HepG2 (cell line): ENCODE data around the gene ESF1. TPM values are rescaled to one million over a fixed set of nuclear protein-coding genes. Genes with fewer than 3 reads are reported as not detected.

Experiments used
- ATAC-seq: fragments of 200-7000 bp; cut with Tn5 transposase; 3 replicates; pipeline ENCODE4 v1.9.1; 2020; ENCODE audit warnings: mild to moderate bottlenecking, moderate library complexity
- BruUV-seq: library from RNA; stranded (reverse); fragments of 400-500 nt; replicated peaks from 2 replicates; lab custom pipeline; 2021; lab: Mats Ljungman, UMichigan
- CTCF ChIA-PET: fragments of 300-600 bp; formaldehyde crosslinking; extraction: SDS; loops from one replicate; lab custom pipeline; 2021; ENCODE audit warnings: low total read pairs, inconsistent platforms, low intra/inter-chr PET ratio; lab: Yijun Ruan, JAX
- POLR2A ChIA-PET: fragments of 350-600 bp; sonication (Branson Sonifier 250); formaldehyde crosslinking; loops from one replicate; lab custom pipeline; 2020; ENCODE audit warnings: antibody characterized with exemption, inconsistent platforms; lab: Yijun Ruan, JAX
- DNase-seq: peaks from one replicate; pipeline ENCODE4 v3.0.0-alpha.2; 2015; ENCODE audit warnings: low spot score
- FAIRE-seq: peaks from 3 replicates; lab custom pipeline; 2011; peaks lifted over from hg19 to GRCh38; lab: Jason Lieb, UNC
- H2AFZ ChIP-seq: one replicate; pipeline ENCODE4 v1.6.1; 2011; ENCODE audit warnings: low read length, inconsistent platforms
- H3K27ac ChIP-seq: fragments of 300-600 bp; 3 replicates; pipeline ENCODE4 v1.8.0; 2011; ENCODE audit warnings: mixed run types, mild to moderate bottlenecking, mixed read lengths, low read length, inconsistent platforms; ENCODE audit not compliant: insufficient read depth; ENCODE audit errors: extremely low read length
- H3K27me3 ChIP-seq, 2 experiments: fragments of 200-600 bp in 1 of 2; 2 replicates in 1 of 2; 3 replicates in 1 of 2; pipeline versions ENCODE4 v1.6.0 to v1.8.0; 2011; ENCODE audit warnings: low read length in 2 of 2, mild to moderate bottlenecking in 2 of 2, moderate library complexity in 2 of 2, inconsistent platforms in 1 of 2; ENCODE audit not compliant: insufficient read depth in 2 of 2, control insufficient read depth in 1 of 2
- H3K36me3 ChIP-seq, 2 experiments: fragments of 200-600 bp in 1 of 2; replicated peaks in 1 of 2; 2 replicates in 1 of 2; 3 replicates in 1 of 2; pipeline versions ENCODE4 v1.5.1 to v1.8.0; 2011; ENCODE audit warnings: low read length in 2 of 2, inconsistent platforms in 1 of 2; ENCODE audit not compliant: insufficient read depth in 2 of 2, control insufficient read depth in 1 of 2
- H3K4me1 ChIP-seq: 2 replicates; pipeline ENCODE4 v1.5.1; 2012; ENCODE audit warnings: low read length, inconsistent platforms; ENCODE audit not compliant: insufficient read depth
- H3K4me2 ChIP-seq: 2 replicates; pipeline ENCODE4 v1.6.0; 2011; ENCODE audit warnings: low read depth, low read length, inconsistent platforms
- H3K4me3 ChIP-seq, 3 experiments: fragments of 200-600 bp in 1 of 3; sonication (generic), shearing (Covaris generic) in 1 of 3; replicated peaks in 1 of 3; 2 replicates each; pipeline ENCODE4 v1.5.1; 2011 to 2016; ENCODE audit warnings: low read length in 3 of 3, inconsistent platforms in 2 of 3, low read depth in 2 of 3, mild to moderate bottlenecking in 2 of 3, control low read depth in 1 of 3, mixed read lengths in 1 of 3; ENCODE audit not compliant: insufficient read depth in 1 of 3
- H3K79me2 ChIP-seq: one replicate; pipeline ENCODE4 v1.6.1; 2011; ENCODE audit warnings: low read length, inconsistent platforms; ENCODE audit not compliant: insufficient read depth
- H3K9ac ChIP-seq: 2 replicates; pipeline ENCODE4 v1.6.0; 2011; ENCODE audit warnings: mild to moderate bottlenecking, low read depth, low read length, inconsistent platforms; ENCODE audit not compliant: insufficient read depth
- H3K9me3 ChIP-seq: 2 replicates; pipeline ENCODE4 v1.5.1; 2012; ENCODE audit warnings: mild to moderate bottlenecking, low read length
- H4K20me1 ChIP-seq: 2 replicates; pipeline ENCODE4 v1.6.0; 2011; ENCODE audit warnings: inconsistent platforms, mild to moderate bottlenecking, low read length, moderate library complexity; ENCODE audit not compliant: insufficient read depth
- ELF3 ChIP-seq: IDR thresholded peaks from 2 replicates; pipeline ENCODE4 v1.6.1; 2016; ENCODE audit warnings: missing genetic modification reagents, missing compliant biosample characterization
- FOXO1 ChIP-seq: sonication (generic); formaldehyde crosslinking; IDR thresholded peaks from 2 replicates; pipeline ENCODE4 v1.4.0; 2020; ENCODE audit warnings: missing genetic modification reagents
- HNF1B ChIP-seq: sonication (generic); formaldehyde crosslinking; IDR thresholded peaks from 2 replicates; pipeline ENCODE4 v1.5.1; 2020; ENCODE audit warnings: mild to moderate bottlenecking, moderate library complexity, missing genetic modification reagents
- KLF16 ChIP-seq, 2 experiments: sonication (generic) in 1 of 2; formaldehyde crosslinking in 1 of 2; IDR thresholded peaks; 2 replicates each; pipeline versions ENCODE4 v1.6.1 to v1.8.0; 2016 to 2023; ENCODE audit warnings: missing genetic modification reagents in 2 of 2, missing compliant biosample characterization in 1 of 2
- PHB2 ChIP-seq: fragments of 450-650 bp; IDR thresholded peaks from 2 replicates; pipeline ENCODE4 v1.6.1; 2018; ENCODE audit not compliant: partially characterized antibody
- RBM22 ChIP-seq: fragments of 200-400 bp; formaldehyde crosslinking; optimal IDR thresholded peaks from 2 replicates; pipeline ENCODE3; 2017; ENCODE audit warnings: mild to moderate bottlenecking, low read length, moderate library complexity
- REST ChIP-seq, 2 experiments: IDR thresholded peaks; 2 replicates each; pipeline ENCODE4 v1.6.1; 2011 to 2012; ENCODE audit warnings: low read length in 2 of 2, borderline replicate concordance in 1 of 2, low read depth in 1 of 2, mild to moderate bottlenecking in 1 of 2, moderate library complexity in 1 of 2
- REXO4 ChIP-seq: sonication (generic); formaldehyde crosslinking; IDR thresholded peaks from 2 replicates; pipeline ENCODE4 v1.8.0; 2022; ENCODE audit warnings: missing genetic modification reagents, mild to moderate bottlenecking, borderline replicate concordance
- SOX13 ChIP-seq, 3 experiments: fragments of 450-650 bp in 1 of 3; sonication (generic) in 1 of 3; formaldehyde crosslinking in 1 of 3; IDR thresholded peaks in 2 of 3; conservative IDR thresholded peaks in 1 of 3; 2 replicates each; pipeline versions ENCODE4 v1.5.0 to v1.6.1; 2016 to 2020; ENCODE audit warnings: antibody characterized with exemption in 1 of 3, mild to moderate bottlenecking in 1 of 3, missing compliant biosample characterization in 1 of 3, missing genetic modification reagents in 1 of 3, moderate library complexity in 1 of 3
- SUZ12 ChIP-seq: fragments of 150-350 bp; IDR thresholded peaks from 2 replicates; pipeline ENCODE4 v1.6.1; 2014; ENCODE audit warnings: low read depth, low read length
- TMF1 ChIP-seq: sonication (generic); formaldehyde crosslinking; IDR thresholded peaks from 2 replicates; pipeline ENCODE4 v1.8.1; 2022; ENCODE audit warnings: low read depth, missing genetic modification reagents
- ZNF674 ChIP-seq: sonication (generic); formaldehyde crosslinking; IDR thresholded peaks from 2 replicates; pipeline ENCODE4 v1.5.0; 2020; ENCODE audit warnings: low read depth, mild to moderate bottlenecking, missing genetic modification reagents
- ZNF724P ChIP-seq: sonication (generic); formaldehyde crosslinking; IDR thresholded peaks from 2 replicates; pipeline ENCODE4 v1.8.0; 2022; ENCODE audit warnings: missing genetic modification reagents, borderline replicate concordance
- WGBS: methylation state at CpG from one replicate; pipeline ENCODE4 v1.1.6; 2017; ENCODE audit warnings: low lambda C conversion rate; 5-methylcytosine and 5-hydroxymethylcytosine counted together
- in situ Hi-C: cut with HindIII; loops from 2 replicates; pipeline ENCODE4 v1.10.0; 2017; ENCODE audit warnings: low pct_unique_long_range_greater_than_20kb; ENCODE audit not compliant: extremely low pct_ligation_motif_present
- intact Hi-C: fragments of 100-400 bp; cut with micrococcal nuclease; formaldehyde crosslinking; loops from one replicate; pipeline ENCODE4 v1.10.0; 2022; ENCODE audit not compliant: unreplicated experiment
- polyA plus RNA-seq, 8 experiments: library from polyadenylated mRNA; depleted of rRNA in 3 of 8; stranded (reverse) in 7 of 8; unstranded in 1 of 8; fragments of >200 nt; fragmentation: Illumina TruSeq in 4 of 8; extraction: Trizol in 4 of 8; gene quantifications; 2 replicates each; pipeline versions ENCODE4 v1.2.1 to v1.2.3, GENCODE V29; 2011 to 2016; ENCODE audit warnings: low read depth in 4 of 8, missing spikeins in 1 of 8, mixed read lengths in 1 of 8; ENCODE audit not compliant: insufficient read depth in 1 of 8
- total RNA-seq, 5 experiments: library from RNA; depleted of rRNA; stranded (reverse); fragments of >200 nt; fragmentation: Illumina TruSeq; extraction: Trizol; gene quantifications; 2 replicates each; pipeline ENCODE4 v1.2.3, GENCODE V29; 2016; ENCODE audit warnings: low read depth in 1 of 5
- TF ChIP-seq, protein P1 (sequence below): sonication (generic); formaldehyde crosslinking; IDR thresholded peaks from 2 replicates; pipeline ENCODE4 v1.5.0; 2020; ENCODE audit warnings: missing genetic modification reagents

Gene ESF1
- total and polyA plus RNA-seq, 2 of the 13 experiments (the other 11 are each of a cell fraction or from before 2014, with no cell fraction given), result 7.3 to 66.9 TPM

- no peak for TF ChIP-seq REST (IDR thresholded peaks at IDR 0.05; ENCODE audit: borderline replicate concordance in 1 of 2, low read depth in 1 of 2, low read length in 2 of 2)
- no peak for TF ChIP-seq ZNF724P (CRISPR knock-in tag)
- TF ChIP-seq, protein P1, sequence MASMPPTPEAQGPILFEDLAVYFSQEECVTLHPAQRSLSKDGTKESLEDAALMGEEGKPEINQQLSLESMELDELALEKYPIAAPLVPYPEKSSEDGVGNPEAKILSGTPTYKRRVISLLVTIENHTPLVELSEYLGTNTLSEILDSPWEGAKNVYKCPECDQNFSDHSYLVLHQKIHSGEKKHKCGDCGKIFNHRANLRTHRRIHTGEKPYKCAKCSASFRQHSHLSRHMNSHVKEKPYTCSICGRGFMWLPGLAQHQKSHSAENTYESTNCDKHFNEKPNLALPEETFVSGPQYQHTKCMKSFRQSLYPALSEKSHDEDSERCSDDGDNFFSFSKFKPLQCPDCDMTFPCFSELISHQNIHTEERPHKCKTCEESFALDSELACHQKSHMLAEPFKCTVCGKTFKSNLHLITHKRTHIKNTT (CRISPR knock-in tag), result no peak
- TF ChIP-seq TMF1, result no peak
- no peak for TF ChIP-seq PHB2
- TF ChIP-seq KLF16 (CRISPR knock-in tag; IDR thresholded peaks at IDR 0.05), result no peak
Observed at GRCh38 chr20:13684566-13685222, 100.0 kb downstream of the ESF1 start (continued).

DNA sequence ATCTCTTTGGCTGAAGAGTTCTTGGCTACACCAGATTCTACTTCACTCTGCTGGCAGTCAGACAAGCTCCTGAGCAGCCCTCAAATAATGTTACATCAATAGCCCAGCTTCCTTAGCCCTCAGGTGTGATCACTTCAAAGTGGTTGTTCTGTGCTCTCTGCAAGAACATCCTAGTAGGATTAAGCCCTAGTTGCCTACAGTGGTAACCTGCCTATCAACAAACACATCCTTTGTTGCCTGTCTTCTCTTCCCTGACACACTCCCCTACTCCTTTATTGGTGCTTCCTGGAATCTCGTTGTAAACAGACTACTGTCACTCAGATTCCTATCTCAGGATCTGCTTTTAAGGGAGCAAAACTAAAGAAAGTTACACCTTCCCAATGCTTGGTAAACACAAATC lies 100.9 kb downstream of the ESF1 start:
- no peaks in the 10 kb centered on the region for H4K20me1 ChIP-seq
- no peak overlapping the region for H3K4me3 ChIP-seq
- peaks cover 30% of the 10 kb centered on the region for H3K4me1 ChIP-seq
- ATAC-seq, result peak; percentile 26
- POLR2A ChIA-PET, result interaction anchor here (0.7 kb wide), 1 partner anchor 11 kb away, joined by 3 read pairs; no protein-coding TSS in a partner anchor
- DNase-seq, result peak; percentile 40
- intact Hi-C loops (loop anchor here (5.0 to 10.0 kb wide), 2 partner anchors 42 to 349 kb away; no protein-coding TSS in a partner anchor), in situ Hi-C loops (no loop called here)
- no peaks in the 10 kb centered on the region for H3K36me3 ChIP-seq
- 0% methylated on average over 1 of the region's 1 CpG for WGBS
- no peak for FAIRE-seq
- H3K27me3 ChIP-seq, result no peaks in the 10 kb centered on the region
- no peaks in the 10 kb centered on the region for H3K79me2 ChIP-seq
- CTCF ChIA-PET, result no interaction called here
- H3K9me3 ChIP-seq, result no peaks in the 10 kb centered on the region
- H3K27ac ChIP-seq, result no peak overlapping the region
- no peak overlapping the region for H3K9ac ChIP-seq
- no TSS peak for BruUV-seq
- no peak overlapping the region for H3K4me2 ChIP-seq
- no peak overlapping the region for H2AFZ ChIP-seq
- TF ChIP-seq ELF3 (CRISPR knock-in tag) (0 out of 2 replicates have a peak, but pooled peaks have one; percentile 13), FOXO1 (CRISPR knock-in tag) (peak; percentile 21; the same call in 1 of the 2 replicates), SUZ12 (no peak), REXO4 (CRISPR knock-in tag) (no peak), ZNF674 (no peak), RBM22 (no peak), SOX13 (IDR thresholded peaks at IDR 0.05) (no peak), SOX13 (CRISPR knock-in tag; conservative IDR thresholded peaks at IDR 0.05 in 1 of 2, IDR thresholded peaks at IDR 0.05 in 1 of 2) (peak in 1 of 2 experiments; percentile 60; a peak in 2 of 4 replicates), HNF1B (no peak)
